HEK293 (cell line): ENCODE data around the gene TTC7B.

ENCODE experiments used
- CTCF ChIP-seq: fragments of 450-650 bp; formaldehyde crosslinking; IDR thresholded peaks from 2 replicates; pipeline ENCODE4 v1.5.1; 2016; ENCODE audit warnings: missing biosample characterization, missing genetic modification characterization
- TRIM28 ChIP-seq: IDR thresholded peaks from 2 replicates; pipeline ENCODE4 v1.6.1; 2011; ENCODE audit warnings: low read length, control low read depth, borderline replicate concordance
- YY1 ChIP-seq: fragments of 450-650 bp; formaldehyde crosslinking; IDR thresholded peaks from 2 replicates; pipeline ENCODE4 v1.5.1; 2018; ENCODE audit warnings: missing biosample characterization, missing genetic modification characterization
- ZNF114 ChIP-seq: fragments of 450-650 bp; formaldehyde crosslinking; IDR thresholded peaks from 2 replicates; pipeline ENCODE4 v1.5.0; 2017; ENCODE audit warnings: missing biosample characterization, missing genetic modification characterization
- ZNF184 ChIP-seq: fragments of 450-650 bp; IDR thresholded peaks from 2 replicates; pipeline ENCODE4 v1.5.1; 2018; ENCODE audit warnings: missing biosample characterization, mild to moderate bottlenecking, missing genetic modification characterization
- ZNF530 ChIP-seq: fragments of 450-650 bp; formaldehyde crosslinking; IDR thresholded peaks from 2 replicates; pipeline ENCODE4 v1.5.1; 2016; ENCODE audit warnings: low read depth, missing biosample characterization, missing genetic modification characterization
- ZNF558 ChIP-seq: fragments of 450-650 bp; formaldehyde crosslinking; IDR thresholded peaks from 2 replicates; pipeline ENCODE4 v1.5.1; 2016; ENCODE audit warnings: missing biosample characterization, missing genetic modification characterization

GRCh38 chr14:90727082-90727481, 89.1 kb downstream of the TTC7B start:
- TF ChIP-seq YY1 (no peak), ZNF530 (tag by site-specific recombination) (no peak), ZNF558 (tag by site-specific recombination) (no peak), ZNF184 (tag by site-specific recombination) (no peak), CTCF (tag by site-specific recombination) (no peak), TRIM28 (no peak), ZNF114 (tag by site-specific recombination) (no peak)
